Measurements from ENCODE around the gene BMP6.

GRCh38 chr6:7893342-7893741, 167.4 kb downstream of the BMP6 start:
- no peak for TF ChIP-seq EZH2phosphoT487 (IDR thresholded peaks at IDR 0.05; ENCODE audit: insufficient read depth, low read depth)
- no peak for TF ChIP-seq EZH2 (IDR thresholded peaks at IDR 0.05; ENCODE audit: insufficient read depth, poor library complexity, severe bottlenecking)
